Central memory CD4-positive, alpha-beta T cell (primary cell): ENCODE measurements around the gene PRAMEF27.
"Not testable (repeated sequence)": the region's sequence is repeated elsewhere in the genome, so short reads cannot be mapped to it uniquely, and the experiment has no call there.

Experiments
- DNase-seq: peaks from one replicate; pipeline ENCODE4 v3.0.0; 2022
- total RNA-seq, 3 experiments: gene quantifications; one replicate each; lab custom pipeline; 2026; lab: John Stamatoyannopoulos, UW

PRAMEF27 gene
- total RNA-seq, result 0 reads per million in 3 experiments

DNA sequence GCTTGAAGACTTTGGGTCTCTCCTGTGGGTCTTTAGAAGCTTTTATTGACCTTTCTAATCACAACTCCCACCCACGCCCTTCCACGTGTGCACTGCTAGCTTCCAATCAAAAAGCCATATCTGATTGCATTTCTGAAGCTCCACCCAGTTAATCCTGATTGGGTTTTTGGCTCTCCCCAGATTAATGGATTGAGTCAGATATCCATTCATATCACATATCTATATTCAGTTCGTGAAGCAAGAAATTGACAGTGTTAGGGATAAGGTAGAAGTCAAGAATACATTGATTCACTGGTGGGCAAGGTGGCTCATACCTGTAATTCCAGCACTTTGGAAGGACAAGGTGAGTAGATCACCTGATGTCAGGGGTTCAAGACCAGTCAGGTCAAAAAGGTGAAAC lies at the start of gene PRAMEF27:
Gene PRAMEF27, minus strand, starts transcription at position 101 of the 400 bp plus-strand sequence. CDS start 2,916 bp downstream, outside the sequence.
- not testable (repeated sequence) for DNase-seq

DNA sequence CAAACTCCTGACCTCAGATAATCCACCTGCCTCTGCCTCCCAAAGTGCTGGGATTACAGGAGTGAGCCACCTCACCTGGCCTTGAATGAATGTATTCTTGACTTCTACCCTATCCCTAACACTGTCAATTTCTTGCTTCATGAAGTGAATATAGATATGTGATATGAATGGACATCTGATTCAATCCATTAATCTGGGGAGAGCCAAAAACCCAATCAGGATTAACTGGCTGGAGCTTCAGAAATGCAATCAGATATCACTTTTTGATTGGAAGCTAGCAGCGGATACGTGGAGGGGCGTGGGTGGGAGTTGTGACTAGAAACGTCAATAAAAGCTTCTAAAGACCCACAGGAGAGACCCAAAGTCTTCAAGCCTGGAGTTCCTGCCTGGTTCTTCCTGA lies 14.1 kb upstream of the PRAMEF27 start, which contains the start of gene PRAMEF25:
Gene PRAMEF25, plus strand, starts transcription at position 301 of the 400 bp plus-strand sequence. CDS start 2,920 bp downstream, outside the sequence.
- DNase-seq, result not testable (repeated sequence)

DNA sequence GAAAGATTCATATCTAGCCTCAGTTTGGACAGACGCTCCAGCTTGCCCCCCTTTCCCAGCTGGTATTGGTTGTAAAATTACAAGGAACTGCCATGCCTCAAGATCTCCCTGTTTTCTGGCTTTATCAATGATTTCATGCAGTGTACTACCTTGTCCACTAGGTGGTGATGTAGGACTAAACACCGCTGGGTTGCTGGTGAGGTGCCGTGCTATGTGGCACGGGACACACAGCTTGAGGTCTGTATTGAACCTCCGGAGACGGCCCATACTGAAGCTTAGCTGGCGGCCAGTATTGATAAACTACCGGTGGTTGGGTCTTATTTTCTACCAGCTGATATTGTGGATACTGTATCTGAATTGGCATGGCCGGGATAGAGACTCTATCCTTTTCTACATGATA lies 36.5 kb downstream of the PRAMEF27 start:
- DNase-seq, result not testable (repeated sequence)

DNA sequence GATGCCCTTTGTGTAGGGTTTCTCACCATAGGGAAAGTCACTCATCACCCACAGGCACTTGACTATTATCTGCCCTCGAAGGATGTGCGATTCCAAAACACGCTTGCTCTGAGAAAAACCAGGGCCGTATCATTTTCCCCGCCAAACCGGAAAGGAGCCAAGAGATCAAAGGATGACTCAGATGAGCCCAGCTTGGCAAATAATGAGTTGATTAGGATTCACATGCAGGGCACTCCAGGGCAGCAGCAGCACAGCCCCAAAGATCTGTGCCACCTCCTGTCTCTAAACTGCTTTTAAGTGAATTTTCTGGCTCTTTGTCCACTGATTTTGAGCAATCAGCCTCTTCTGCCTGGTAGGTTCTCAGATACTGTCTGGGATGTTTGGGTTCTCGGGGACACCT lies 44.4 kb downstream of the PRAMEF27 start:
- DNase-seq, result not testable (repeated sequence)

DNA sequence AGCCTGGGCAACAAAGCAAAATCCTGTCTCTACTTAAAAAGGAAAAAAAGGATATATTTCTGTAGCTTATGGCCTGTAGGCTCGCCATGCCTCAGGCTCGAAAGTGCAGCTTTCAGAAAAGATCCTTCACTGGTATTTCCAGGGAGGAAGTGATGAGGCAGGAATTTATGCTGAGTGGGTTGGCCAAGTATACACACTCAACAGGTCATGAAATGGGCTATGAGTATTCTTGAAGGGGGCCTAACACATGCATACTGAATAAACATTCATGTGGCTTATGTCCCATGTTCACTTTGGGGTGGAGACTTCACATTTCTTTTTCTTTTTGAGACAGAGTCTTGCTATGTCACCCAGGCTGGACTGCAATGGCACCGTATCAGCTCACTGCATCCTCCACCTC lies 47.0 kb downstream of the PRAMEF27 start:
- not testable (repeated sequence) for DNase-seq

- not testable (repeated sequence) for DNase-seq
Measured at GRCh38 chr1:13005732-13006131, 50.6 kb downstream of the PRAMEF27 start.
